ENCODE data around the gene NTSR2.
"Not testable (repeated sequence)": the region's sequence is repeated elsewhere in the genome, so short reads cannot be mapped to it uniquely, and the experiment has no call there.

NTSR2 gene

GRCh38 chr2:11679486-11680181 lies 9.6 kb upstream of the NTSR2 start:
- no peak for DNase-seq

GRCh38 chr2:11679016-11679415 lies 9.0 kb upstream of the NTSR2 start:
- no peak for DNase-seq

GRCh38 chr2:11678306-11678960 lies 8.4 kb upstream of the NTSR2 start:
- no peak for DNase-seq

- DNase-seq, result no peak
These were observed 7.4 kb upstream of the NTSR2 start for GRCh38 chr2:11677136-11678055.

GRCh38 chr2:11676640-11677039 lies 6.6 kb upstream of the NTSR2 start:
- DNase-seq, result no peak

GRCh38 chr2:11675423-11676112 lies 5.6 kb upstream of the NTSR2 start:
- no peak for DNase-seq

GRCh38 chr2:11674983-11675382 lies 5.0 kb upstream of the NTSR2 start:
- no peak for DNase-seq

GRCh38 chr2:11672407-11672806 lies 2.4 kb upstream of the NTSR2 start:
- DNase-seq, result no peak

- no peak for DNase-seq
These were observed 1.9 kb downstream of the NTSR2 start for GRCh38 chr2:11667866-11668637.

- no peak for DNase-seq
These were observed 2.8 kb downstream of the NTSR2 start for GRCh38 chr2:11667194-11667593.

- no peak for DNase-seq
These were observed 4.3 kb downstream of the NTSR2 start for GRCh38 chr2:11665510-11666362.

- no peak for DNase-seq
These were observed 5.0 kb downstream of the NTSR2 start for GRCh38 chr2:11665028-11665427.

GRCh38 chr2:11663427-11663826 lies 6.6 kb downstream of the NTSR2 start:
- DNase-seq, result peak; percentile 51

- no peak for DNase-seq
These were observed 7.1 kb downstream of the NTSR2 start for GRCh38 chr2:11662882-11663281.

- DNase-seq, result no peak
These were observed 8.0 kb downstream of the NTSR2 start for GRCh38 chr2:11661891-11662435.

GRCh38 chr2:11660396-11660795 lies 9.6 kb downstream of the NTSR2 start:
- not testable (repeated sequence) for DNase-seq

GRCh38 chr2:11659851-11660250 lies 10.1 kb downstream of the NTSR2 start:
- no peak for DNase-seq

GRCh38 chr2:11659115-11659475 lies 10.9 kb downstream of the NTSR2 start:
- DNase-seq, result no peak

GRCh38 chr2:11658208-11659114 lies 11.5 kb downstream of the NTSR2 start:
- DNase-seq, result no peak

GRCh38 chr2:11657646-11658045 lies 12.3 kb downstream of the NTSR2 start:
- no peak for DNase-seq
